Right ventricle myocardium inferior (tissue), 1 donor: Measurements from ENCODE around the gene TMEM240. TPM values are rescaled to one million over a fixed set of nuclear protein-coding genes. Genes with fewer than 3 reads are reported as not detected.
A peak's percentile ranks its signal among the peaks of the same experiment; 100 is the strongest.
"Not testable (repeated sequence)": the region's sequence is repeated elsewhere in the genome, so short reads cannot be mapped to it uniquely, and the experiment has no call there.

Experiments used
- ATAC-seq: fragments of 200-7000 bp; cut with Tn5 transposase; one replicate; pipeline ENCODE4 v1.9.1; 2020; ENCODE audit warnings: mild to moderate bottlenecking, moderate library complexity
- DNase-seq: peaks from one replicate; pipeline ENCODE4 v3.0.0; 2021; ENCODE audit errors: missing footprints
- intact Hi-C: fragments of 100-400 bp; cut with DNase I; formaldehyde crosslinking; loops from one replicate; pipeline ENCODE4 v1.11.0; 2022
- total RNA-seq: library from RNA; stranded (reverse); fragmentation: NEBNext Ultra II Directional; extraction: Animal tissue kit (Norgen Biotek cat#: 25700); gene quantifications from one replicate; pipeline ENCODE4 v1.2.1, GENCODE V29; 2021
- donor health status: DM: no; HTN: yes; CAD: no; lungs with severe emphysema.

The TMEM240 gene
- total RNA-seq, 1 donor from 2014 or later: 6.9 TPM

DNA sequence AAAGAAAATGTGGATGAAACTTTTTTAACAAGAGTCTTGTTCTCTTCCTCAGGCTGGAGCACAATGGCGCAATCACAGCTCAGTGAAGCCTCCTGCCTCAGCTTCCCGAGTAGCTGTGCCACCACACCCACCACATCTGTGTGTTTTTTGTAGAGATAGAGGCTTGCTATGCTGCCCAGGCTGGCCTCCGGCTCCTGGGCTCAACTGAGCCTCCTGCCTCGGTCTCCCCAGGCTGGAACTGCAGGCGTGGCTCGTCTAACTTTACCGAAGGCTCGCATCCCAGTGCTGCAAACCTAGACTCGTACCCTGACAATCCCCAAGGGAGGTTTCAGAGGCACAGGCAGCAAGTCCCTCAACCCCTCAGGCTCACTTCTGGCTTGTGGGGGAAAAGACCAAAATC, 19.8 kb upstream of the TMEM240 start:
- DNase-seq (no peak), ATAC-seq (no peak)
- intact Hi-C loops: no loop called here

DNA sequence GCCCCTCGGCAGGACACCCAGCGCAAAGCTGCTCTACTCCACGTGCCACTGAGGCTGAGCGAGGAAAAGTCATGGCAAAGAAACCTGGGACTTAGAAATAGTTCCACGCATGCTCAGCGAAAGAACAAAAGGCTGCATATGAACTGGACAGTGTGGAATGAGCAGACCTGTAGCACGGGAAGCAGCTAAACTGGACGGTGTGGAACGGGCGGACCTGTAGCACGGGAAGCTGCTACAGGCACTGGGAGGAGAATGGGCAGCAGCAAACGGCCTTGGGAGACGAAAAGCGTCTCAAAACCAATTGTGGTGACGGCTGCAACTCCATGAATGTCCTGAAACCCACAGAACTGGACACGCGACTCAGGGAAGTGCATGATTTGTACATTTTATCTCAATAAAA, 18.6 kb upstream of the TMEM240 start:
- ATAC-seq (no peak), DNase-seq (peak; percentile 32)
- intact Hi-C loops: no loop called here

DNA sequence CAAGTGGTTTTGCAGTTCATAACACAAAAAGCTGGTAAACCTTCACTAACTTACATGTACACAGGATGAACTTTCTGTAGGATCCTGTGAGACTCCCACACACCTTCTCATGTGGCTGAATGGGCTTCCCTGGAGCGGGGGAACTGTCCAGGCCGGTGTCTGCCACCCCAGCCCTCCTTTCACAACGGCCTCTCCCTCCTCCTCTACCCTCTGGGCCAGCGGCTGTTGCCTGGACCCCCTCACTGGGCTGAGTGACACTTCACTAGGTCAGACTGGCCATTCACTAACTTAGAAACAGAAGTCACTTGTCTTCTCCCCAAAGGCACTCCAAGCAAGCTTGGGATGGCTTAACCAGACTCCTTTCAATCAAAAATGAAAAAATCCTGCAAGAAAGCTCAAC, 18.2 kb upstream of the TMEM240 start:
- peak; percentile 9 for DNase-seq
- ATAC-seq: no peak
- intact Hi-C loops: no loop called here

GRCh38 chr1:1557688-1558087, 17.3 kb upstream of the TMEM240 start:
- DNase-seq: peak; percentile 9
- intact Hi-C loops, ATAC-seq: not testable (repeated sequence)

GRCh38 chr1:1556961-1557360, 16.5 kb upstream of the TMEM240 start:
- intact Hi-C loops, ATAC-seq: not testable (repeated sequence)
- peak; percentile 11 for DNase-seq

GRCh38 chr1:1556505-1556904, 16.1 kb upstream of the TMEM240 start:
- DNase-seq (peak; percentile 2), ATAC-seq (no peak)
- intact Hi-C loops: no loop called here

DNA sequence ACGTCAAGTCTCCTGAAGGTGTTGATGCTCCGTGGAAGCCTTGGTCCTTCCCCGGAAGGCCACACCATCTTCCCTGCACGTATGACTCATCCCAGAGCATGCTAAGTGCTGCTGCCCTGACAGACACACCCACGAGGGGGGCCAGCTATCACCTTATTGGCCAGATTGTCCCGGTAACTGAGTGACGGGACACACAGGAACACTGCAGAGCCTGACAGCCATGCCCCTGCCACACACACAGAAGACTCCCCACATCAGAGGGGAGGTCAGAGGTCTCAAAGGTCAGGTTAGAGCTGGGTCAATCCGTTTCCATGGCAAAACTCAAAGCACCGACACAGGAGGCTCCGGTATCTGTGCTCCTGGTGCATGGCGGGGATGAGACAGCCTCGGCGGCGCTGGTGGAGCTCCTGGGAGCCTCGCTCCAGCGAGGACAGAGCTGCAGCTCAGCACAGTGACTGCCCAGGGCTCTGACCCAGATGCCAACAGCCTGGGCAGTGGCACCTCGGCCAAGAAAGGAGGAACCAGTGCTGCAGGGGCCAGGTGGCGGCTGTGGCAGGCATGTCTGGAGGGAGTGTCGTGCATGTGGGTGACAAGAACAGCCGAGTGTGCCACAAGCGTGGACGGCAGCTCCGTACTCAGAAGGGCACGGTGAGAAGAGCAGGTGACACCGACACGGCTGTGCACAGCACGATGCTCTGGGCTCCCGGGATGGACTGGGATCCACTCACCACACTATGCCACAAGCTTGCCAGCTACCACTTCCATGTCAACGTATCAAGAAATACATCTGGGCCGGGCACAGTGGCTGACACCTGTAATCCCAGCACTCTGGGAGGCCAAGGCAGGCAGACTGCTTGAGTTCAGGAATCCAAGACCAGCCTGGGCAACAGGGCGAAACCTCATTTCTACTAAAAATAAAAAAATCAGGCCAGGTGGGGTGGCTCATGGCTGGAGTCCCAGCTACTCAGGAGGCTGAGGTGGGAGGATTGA, 14.8 kb upstream of the TMEM240 start:
- no peak for ATAC-seq
- peak; percentile 54 for DNase-seq
- intact Hi-C loops: no loop called here

- no peak for DNase-seq
- ATAC-seq: no peak
- intact Hi-C loops: no loop called here
Measured at GRCh38 chr1:1554550-1554925, 14.1 kb upstream of the TMEM240 start.

- DNase-seq (no peak), ATAC-seq (no peak)
- intact Hi-C loops: no loop called here
Measured at GRCh38 chr1:1553821-1554494, 13.5 kb upstream of the TMEM240 start.

GRCh38 chr1:1552263-1552639, 11.8 kb upstream of the TMEM240 start:
- intact Hi-C loops: no loop called here
- no peak for ATAC-seq
- no peak for DNase-seq

- no peak for ATAC-seq
- intact Hi-C loops: no loop called here
- DNase-seq: no peak
Measured at GRCh38 chr1:1551524-1552262, 11.3 kb upstream of the TMEM240 start.

DNA sequence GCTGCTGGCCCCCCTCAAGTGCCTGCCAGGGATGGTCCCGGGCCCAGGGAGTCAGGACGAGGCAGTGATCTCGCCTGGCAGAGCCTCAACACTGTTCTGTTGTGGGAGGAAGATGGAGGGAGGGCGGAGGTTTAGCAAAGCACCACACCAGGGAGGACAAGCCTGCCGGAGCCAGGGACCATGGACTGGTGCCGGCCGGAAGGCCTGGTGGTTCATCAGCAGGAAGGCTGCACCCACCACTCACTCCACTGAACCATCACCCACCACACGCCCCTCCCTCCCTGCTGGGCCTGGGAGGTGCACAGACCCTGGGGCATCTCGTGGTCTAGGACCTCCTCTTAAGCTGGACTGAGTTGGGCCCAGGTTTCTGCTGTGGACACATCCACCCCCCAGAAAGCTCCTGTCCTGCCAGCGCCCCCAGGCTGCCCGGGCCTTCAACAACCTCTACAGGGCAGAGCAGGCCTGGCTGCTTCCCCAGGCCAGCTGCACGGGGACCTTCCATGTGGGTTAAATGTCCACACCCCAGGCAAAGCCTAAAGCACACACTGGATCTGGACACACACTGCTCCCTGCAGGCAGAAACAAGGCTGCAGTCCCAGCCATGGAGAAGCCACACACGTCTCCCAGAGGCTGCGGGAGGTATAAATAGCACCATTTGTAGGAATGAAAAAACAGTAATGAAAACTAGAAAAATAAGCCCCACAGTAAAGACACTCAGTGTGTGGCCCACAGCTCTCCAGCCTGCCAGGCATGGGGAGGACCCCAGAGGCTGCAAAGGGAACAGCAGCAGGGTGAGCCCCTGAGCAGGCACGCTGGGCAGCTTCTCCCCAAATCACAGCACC, 10.4 kb upstream of the TMEM240 start:
- intact Hi-C loops: no loop called here
- ATAC-seq (peak; percentile 45), DNase-seq (no peak)

- intact Hi-C loops: no loop called here
- ATAC-seq: no peak
- no peak for DNase-seq
Measured at GRCh38 chr1:1550087-1550486, 9.7 kb upstream of the TMEM240 start.

DNA sequence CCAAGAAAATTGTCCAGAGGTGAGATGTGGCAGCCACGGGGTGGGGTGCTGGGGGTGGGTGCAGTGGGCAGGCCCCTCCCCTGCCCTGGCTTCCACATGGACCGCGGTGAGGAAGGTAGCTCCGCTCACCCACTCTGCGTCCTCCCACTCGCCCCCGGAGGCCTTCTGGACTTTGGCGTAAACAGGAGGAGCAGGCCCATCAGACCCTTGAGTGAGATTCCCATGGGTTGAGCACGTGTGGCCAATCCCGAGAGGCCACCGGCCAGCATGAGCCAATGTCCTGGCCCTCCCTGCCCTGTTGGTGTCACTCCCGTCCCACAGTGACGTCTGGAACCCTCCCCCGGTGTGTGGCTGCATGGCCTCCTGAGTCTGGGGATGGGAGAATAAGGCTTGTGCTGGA, 8.2 kb upstream of the TMEM240 start:
- ATAC-seq (no peak), DNase-seq (no peak)
- intact Hi-C loops: no loop called here

DNA sequence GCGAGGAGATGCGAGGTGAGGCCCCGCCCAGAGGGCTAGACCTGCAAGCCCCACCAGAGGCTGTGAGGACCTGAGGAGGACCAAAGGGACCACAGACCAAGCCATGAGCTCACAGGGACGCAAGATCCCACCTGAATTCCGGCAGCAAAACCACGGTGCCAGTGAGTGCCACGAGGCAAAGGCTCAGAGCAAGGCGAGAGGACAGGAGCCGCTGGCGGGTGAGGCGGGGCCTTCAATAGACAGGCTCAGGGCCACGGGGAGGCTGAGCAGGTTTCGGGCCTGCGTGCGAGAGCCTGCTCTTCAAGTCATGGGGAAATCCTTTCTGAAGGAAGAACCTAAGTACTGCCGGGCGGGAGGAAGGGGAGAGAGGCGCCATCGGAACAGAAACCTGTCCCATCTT, 7.1 kb upstream of the TMEM240 start:
- DNase-seq (no peak), ATAC-seq (no peak)
- intact Hi-C loops: no loop called here

GRCh38 chr1:1547011-1547410, 6.6 kb upstream of the TMEM240 start:
- no peak for ATAC-seq
- DNase-seq: no peak
- intact Hi-C loops: no loop called here

DNA sequence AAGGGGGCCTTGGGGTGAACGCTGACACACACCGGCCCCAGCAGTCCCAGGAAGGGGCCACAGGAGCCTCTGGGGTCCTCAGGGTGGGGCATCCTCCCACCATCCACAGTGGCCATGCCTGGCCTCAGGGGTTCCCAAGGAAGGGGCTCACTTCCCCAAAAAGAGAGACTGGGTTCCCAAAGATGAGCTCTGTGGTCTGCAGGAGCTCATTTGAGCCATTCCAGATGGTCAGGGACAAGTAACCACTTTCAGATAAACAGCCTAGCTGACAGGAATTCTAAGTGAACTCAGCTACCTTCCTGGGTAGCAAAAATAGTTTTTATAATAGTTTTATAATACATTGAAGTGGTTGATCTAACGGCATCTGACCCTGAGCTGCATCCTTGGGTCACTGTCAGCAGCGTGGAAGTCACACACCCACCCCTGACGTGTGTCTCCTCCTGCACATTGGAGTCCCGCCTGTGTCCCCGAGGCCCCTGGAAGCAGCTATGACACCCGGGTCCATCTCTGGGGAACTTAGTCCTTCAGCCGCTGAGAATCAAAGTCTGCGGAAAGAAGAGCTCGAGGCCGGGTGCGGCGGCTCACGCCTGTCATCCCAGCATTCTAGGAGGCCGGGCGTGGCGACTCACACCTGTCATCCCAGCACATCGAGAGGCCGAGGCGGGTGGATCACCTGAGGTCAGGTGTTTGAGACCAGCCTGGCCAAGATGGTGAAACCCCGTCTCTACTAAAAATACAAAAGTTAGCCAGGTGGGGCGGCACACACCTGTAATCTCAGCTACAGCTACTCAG, 5.7 kb upstream of the TMEM240 start:
- ATAC-seq (no peak), DNase-seq (no peak)
- intact Hi-C loops: no loop called here

GRCh38 chr1:1544544-1544943, 4.1 kb upstream of the TMEM240 start:
- ATAC-seq: no peak
- intact Hi-C loops: no loop called here

More at GRCh38 chr1:1544544-1544943, 4.1 kb upstream of the TMEM240 start:
- DNase-seq: no peak
